Activated CD4-positive, alpha-beta T cell treated with anti-CD3 and anti-CD28 coated beads, Interleukin-10, Interleukin-2, amounts not matched to agents 100 ng/mL and 50 ng/mL, durations not matched to agents 16 hours and 8 hours (primary cell): Measurements from ENCODE around the gene KCNQ1.
A peak's percentile ranks its signal among the peaks of the same experiment; 100 is the strongest.

Source experiments
- DNase-seq: peaks from one replicate; pipeline ENCODE4 v3.0.0-alpha.2; 2020

KCNQ1 gene

GRCh38 chr11:2693271-2694261 is 248.8 kb downstream of the KCNQ1 start:
- DNase-seq: no peak

DNA sequence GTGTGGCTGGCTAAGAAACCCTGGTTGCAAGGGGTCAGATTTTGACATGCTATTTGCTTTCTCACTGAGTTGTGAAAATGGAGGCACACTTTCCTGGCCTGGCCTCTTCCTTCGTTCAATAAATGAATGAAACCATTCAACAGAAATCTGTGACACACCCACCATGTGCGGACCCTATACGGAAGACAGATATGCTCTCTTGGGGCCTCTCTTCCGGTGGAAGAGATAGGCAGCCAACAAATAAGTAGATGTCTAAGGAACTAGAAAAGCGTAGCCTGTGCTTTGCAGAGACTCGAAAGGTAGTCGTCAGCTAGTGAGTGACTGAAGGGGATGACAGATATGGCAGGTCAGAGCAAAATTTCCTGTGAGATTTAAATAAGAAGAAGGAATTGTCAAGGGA is 249.7 kb downstream of the KCNQ1 start:
- no peak for DNase-seq

GRCh38 chr11:2694995-2695939 is 250.5 kb downstream of the KCNQ1 start:
- DNase-seq: no peak

- no peak for DNase-seq
Observed at GRCh38 chr11:2696455-2696854, 251.6 kb downstream of the KCNQ1 start.

GRCh38 chr11:2697866-2698265 is 253.1 kb downstream of the KCNQ1 start:
- DNase-seq: no peak

DNA sequence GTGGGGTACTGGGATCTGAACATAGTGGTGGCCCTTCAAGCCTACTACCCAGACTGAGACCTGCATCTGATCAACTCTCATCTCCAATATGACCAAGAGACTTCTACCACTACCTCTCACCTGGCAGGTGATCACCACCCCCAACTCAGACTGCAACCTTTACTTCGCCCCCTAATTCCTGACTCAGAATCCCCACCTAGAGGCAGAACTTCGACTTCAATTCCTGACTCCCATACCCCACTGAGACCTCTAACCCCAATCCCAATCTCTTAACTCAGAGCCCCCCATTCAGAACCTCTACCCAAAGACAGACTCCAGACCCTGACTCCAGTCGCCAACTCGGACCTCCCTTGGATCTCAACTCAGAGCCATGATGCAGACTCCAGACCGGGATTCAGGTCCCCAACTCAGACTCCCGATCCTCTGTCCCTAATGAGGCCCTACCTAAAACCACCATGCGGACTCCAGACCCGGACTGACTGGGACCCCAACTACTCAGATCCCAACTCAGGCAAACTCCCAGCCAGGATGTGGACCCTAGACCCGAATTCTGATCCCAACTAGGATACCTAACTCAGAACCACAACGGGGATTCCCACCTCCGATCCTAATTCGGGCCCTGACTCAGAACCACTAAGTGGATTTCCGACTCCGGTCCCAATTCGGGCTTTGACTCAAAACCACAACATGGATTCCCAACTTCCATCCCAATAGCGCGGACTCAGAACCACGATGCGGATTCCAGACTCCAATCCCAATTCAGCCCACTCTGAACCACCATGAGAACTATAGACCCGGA is 253.8 kb downstream of the KCNQ1 start:
- DNase-seq: no peak

GRCh38 chr11:2699185-2699530 is 254.3 kb downstream of the KCNQ1 start:
- DNase-seq: no peak

DNA sequence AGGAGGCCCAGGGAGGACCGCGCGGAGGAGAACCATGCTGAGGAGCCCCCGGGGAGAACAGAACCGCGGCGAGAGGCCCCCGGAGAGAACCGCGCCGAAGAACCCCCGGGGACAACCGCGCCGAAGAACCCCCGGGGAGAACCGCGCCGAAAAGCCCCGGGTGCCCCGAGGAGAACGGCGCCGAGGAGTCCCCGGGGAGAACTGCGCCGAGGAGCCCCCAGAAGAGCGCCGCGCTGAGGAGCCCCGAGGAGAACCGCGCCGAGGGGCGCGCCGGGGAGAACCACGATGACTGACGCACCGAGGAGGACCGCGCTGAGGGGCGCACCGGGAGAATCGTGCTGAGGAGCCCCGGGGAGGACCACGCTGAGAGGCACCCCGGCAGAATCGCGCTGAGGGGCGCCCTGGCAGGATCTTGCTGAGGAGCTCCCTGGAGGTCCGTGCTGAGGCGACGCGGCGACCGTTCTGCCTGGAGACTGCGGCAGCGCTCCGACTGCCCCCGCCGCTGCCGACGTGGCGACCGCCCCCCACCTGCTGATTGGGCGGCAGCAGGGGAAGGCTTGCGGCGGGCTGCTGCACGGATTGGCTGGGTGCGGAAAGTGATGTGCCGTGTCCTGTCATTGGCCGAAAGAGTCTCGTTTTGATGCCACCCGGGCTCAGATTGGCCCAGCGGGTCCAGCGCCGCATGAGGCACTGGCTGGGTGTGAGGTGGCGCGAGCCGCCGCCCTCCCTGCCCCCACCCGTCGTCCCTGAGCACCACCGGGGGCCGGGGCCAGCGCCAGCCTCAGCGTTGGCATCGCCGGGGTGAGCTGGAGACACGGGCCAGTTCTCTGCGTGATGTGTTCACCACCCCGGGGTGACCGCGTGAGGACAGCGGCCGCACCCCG is 255.0 kb downstream of the KCNQ1 start, which contains the start of gene KCNQ1OT1:
KCNQ1OT1 (minus strand) TSS at position 464 of the 884 bp plus-strand sequence.
- DNase-seq: peak; percentile 92

DNA sequence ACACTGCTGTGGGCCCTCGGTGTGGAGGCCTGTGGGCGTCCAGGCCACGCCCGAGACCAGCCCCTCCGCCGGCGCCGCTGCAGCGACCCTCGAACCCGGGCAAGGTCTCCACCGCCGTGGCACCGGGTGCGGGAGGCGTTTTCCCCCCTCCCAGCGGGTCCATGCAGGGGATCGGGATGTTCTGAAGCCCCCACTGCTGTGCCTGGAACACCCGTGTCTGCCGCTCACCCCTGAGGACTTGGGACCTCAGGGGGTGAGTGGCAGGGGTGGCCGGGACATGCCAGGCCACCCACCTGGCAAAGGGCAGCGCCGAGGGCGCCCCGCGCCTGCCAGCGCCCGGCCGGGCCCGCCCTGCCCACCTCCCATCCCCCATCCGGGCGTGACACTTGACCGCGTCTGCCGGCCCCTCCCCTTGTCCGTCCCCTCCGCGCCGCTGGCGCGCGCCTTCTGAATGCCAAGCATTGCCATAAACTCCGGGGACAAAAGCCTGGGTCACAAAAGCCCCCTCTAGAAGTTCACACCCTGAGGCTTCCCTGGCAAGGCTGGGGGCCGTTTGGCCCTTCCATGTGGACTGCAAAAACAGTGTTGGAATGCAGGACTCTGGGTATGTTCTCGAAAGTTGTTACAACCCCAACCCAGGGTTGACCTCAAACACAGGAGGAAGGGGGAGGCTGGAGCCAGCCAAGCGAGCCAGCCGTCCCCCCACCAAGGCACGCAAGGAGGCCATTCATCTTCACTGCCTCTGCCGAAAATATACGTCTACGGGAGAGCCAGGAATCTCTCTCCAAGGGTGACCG is 255.8 kb downstream of the KCNQ1 start:
- DNase-seq: peak; percentile 62

DNA sequence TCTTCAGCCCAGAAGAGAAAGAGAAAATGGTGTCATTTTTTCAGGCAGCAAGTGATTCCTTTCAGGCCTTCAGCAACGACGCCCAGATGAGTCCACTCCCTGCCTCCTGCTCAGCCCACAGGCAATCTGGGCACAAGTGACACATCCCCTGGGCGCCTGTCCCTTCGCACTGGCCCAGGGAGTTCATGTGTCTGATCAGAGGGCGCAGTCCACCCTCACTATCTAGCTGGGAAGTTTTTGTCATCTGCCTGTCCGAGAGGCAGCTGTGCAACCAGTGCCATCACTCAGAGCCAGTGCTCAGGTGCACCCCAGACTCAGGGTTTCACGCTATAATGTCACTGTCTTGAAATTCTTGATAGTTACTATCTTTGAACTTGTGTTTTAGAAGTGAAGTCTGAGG is 256.4 kb downstream of the KCNQ1 start:
- DNase-seq: no peak

DNA sequence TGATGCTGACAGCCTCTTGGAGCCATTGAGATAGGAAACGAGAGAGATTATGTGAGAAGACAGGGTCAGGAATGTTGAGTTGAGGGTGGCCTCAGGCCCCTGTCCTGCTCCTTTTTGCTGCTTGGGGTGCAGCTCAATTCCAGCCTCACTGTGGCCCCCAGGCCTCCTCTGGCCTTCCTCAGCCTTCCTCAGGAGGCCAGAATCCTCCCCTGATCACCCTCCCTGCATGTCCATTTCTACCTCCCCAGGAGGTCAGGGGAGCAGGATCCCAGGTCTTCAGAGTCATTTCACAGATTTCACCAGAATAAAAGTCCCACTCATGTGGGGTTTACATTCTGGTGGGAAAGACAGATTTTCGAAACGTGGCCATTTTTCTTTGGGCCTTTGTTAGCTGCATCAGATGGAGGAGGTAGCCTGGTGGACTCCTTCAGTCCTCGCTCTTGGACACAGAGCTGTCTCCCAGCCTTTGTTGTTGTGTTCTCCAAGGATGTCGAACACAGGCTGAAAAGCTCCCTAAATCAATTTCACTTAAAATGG is 257.2 kb downstream of the KCNQ1 start:
- DNase-seq: no peak

DNA sequence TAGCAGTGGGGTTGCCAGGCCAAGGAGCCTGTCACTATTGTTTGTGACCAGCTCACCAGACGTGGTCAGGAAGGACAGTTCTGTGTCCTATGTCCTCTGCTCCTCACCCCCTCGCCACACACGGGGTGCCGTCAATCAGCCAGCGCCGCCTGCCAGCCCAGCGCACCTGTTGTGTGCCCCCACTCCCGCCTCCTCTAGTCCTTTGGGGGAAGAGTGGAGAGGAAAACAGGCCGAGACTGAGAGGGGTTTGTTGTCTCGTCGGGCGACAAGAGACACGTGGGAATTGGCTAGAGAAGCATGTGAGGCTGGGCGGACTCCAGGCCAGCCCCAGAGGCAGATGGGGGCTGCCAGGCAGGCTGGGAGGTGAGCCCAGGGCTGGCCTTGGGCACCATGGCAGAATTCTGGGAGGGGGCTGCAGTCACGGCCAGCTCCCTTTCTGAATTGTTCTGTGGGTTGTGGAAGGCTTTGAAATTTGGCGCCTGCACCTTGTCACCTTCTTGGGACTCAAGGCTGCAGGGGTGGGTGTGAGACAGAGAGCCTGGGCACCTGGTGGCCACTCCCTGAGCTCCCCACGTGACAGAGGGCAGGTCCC is 258.1 kb downstream of the KCNQ1 start:
- DNase-seq: no peak

DNA sequence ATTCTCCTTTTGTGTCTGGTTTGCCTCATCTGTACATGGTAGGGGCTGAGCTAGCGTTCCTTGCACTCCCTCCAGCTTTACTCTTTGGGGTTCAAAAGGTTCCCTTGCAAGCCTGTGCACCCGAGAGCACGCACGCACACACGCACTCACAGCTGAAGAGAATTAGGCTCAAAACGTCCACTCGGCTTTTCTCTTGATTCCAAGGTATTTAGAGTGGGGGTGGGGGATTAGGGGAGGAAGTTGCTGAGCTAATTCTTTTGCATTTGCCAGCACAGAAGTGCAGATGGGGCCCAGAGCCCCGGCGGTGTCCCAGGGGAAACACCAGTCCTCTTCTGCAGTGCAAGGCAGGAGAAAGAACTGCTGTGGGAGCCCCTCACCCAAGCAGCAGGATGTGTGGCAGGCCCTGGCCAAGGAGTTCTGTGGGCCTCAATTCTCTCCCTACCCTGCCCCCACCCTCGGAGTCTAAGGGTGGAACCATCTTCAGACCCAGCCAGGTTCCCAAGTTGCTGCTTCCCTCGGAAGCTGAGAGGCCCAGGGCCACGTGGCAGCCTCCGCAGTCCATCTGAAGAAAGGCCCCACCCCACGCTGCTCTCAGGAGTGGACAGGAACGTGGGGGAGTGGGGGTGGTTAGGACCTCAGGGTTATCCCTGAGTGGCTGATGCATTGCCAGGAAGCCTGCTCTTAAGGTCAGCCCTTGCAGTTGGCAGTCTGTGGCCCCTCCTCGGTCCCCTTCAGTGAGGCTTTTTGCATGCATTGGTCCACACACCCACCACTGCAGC is 258.7 kb downstream of the KCNQ1 start:
- DNase-seq: no peak

- DNase-seq: no peak
Observed at GRCh38 chr11:2704356-2704755, 259.5 kb downstream of the KCNQ1 start.

- no peak for DNase-seq
Observed at GRCh38 chr11:2704896-2705606, 260.2 kb downstream of the KCNQ1 start.

- DNase-seq: no peak
Observed at GRCh38 chr11:2706321-2706720, 261.5 kb downstream of the KCNQ1 start.

DNA sequence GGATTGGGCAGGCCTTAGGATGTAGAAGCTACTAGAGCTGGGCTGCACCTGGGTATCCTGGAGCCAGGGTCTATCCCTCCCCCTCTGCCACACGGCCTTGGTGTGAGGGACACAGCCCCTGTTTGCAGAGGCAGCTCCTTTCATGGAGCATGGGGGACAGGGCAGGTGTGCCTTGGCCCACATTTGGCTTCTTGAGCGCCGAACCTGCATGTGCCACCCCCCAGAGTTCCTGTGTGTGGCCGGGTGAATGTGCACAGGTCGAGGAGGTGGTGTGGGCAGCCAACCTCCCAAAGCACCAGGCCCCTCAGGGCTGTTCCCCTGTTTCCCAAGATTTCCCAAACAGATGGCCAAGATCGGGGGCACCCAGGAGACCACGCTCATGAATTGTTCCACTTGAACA is 262.9 kb downstream of the KCNQ1 start:
- no peak for DNase-seq

DNA sequence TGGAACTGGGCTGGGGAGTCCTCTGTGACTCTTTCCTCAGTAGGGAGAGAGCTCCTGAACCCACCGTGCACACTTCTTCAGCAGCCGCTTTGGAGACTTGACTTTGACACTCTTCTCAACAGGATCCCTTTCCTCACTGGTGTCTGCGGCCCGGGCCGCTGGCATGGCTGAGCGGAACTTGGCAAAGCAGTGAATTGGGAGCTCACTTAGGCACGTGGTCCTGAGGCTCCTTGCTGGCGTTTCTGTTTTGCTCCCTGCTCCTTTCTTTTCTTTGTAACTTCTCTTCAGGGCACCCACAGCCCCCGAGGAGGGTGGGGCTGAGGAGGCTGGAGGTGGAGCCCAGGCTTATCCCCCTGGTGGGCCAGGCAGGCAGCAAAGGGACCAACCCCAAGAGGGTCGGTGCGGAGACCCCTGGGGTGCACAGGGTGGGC is 263.4 kb downstream of the KCNQ1 start:
- no peak for DNase-seq
